CD4-positive, alpha-beta T cell treated with Interleukin-10 for 1 hour (primary cell): ENCODE measurements around the gene RPS6KA2.
A peak's percentile ranks its signal among the peaks of the same experiment; 100 is the strongest.
"Not testable (repeated sequence)": the region's sequence is repeated elsewhere in the genome, so short reads cannot be mapped to it uniquely, and the experiment has no call there.

Experiments
- DNase-seq: peaks from one replicate; pipeline ENCODE4 v3.0.0-alpha.2; 2020

The RPS6KA2 gene

GRCh38 chr6:166382933-166383801 lies 243.9 kb downstream of the RPS6KA2 start, which contains the start of gene MPC1:
Gene MPC1, minus strand, starts transcription at chr6:166382940. Its CDS starts 64 bp downstream, at chr6:166382876.
- peak; percentile 95 for DNase-seq

- no peak for DNase-seq
Measured at GRCh38 chr6:166382500-166382932, 244.5 kb downstream of the RPS6KA2 start.

- peak; percentile 75 for DNase-seq
Measured at GRCh38 chr6:166381733-166382499, 245.1 kb downstream of the RPS6KA2 start.

GRCh38 chr6:166381381-166381732 lies 245.7 kb downstream of the RPS6KA2 start:
- DNase-seq = no peak

GRCh38 chr6:166379800-166380199 lies 247.3 kb downstream of the RPS6KA2 start:
- no peak for DNase-seq

- DNase-seq = no peak
Measured at GRCh38 chr6:166379103-166379586, 247.9 kb downstream of the RPS6KA2 start.

- no peak for DNase-seq
Measured at GRCh38 chr6:166377721-166378120, 249.3 kb downstream of the RPS6KA2 start.

GRCh38 chr6:166375013-166375412 lies 252.0 kb downstream of the RPS6KA2 start:
- DNase-seq = no peak

- no peak for DNase-seq
Measured at GRCh38 chr6:166370489-166370888, 256.6 kb downstream of the RPS6KA2 start.

GRCh38 chr6:166369782-166370181 lies 257.3 kb downstream of the RPS6KA2 start:
- no peak for DNase-seq

- DNase-seq = no peak
Measured at GRCh38 chr6:166366921-166367320, 260.1 kb downstream of the RPS6KA2 start.

GRCh38 chr6:166365806-166366205 lies 261.2 kb downstream of the RPS6KA2 start:
- no peak for DNase-seq

- no peak for DNase-seq
Measured at GRCh38 chr6:166365221-166365620, 261.8 kb downstream of the RPS6KA2 start.

GRCh38 chr6:166364456-166364855 lies 262.6 kb downstream of the RPS6KA2 start:
- DNase-seq = no peak

- not testable (repeated sequence) for DNase-seq
Measured at GRCh38 chr6:166362427-166362826, 264.6 kb downstream of the RPS6KA2 start.

- no peak for DNase-seq
Measured at GRCh38 chr6:166361077-166361429, 266.0 kb downstream of the RPS6KA2 start.

GRCh38 chr6:166360243-166361076 lies 266.6 kb downstream of the RPS6KA2 start:
- no peak for DNase-seq
